GM19452 (cell line): ENCODE results near the gene PRRG2.

Experiments used
- ATAC-seq: cut with Tn5 transposase; IDR thresholded peaks from one replicate; pipeline ENCODE4 v1.9.1; 2021; ENCODE audit not compliant: unreplicated experiment

The PRRG2 gene

DNA sequence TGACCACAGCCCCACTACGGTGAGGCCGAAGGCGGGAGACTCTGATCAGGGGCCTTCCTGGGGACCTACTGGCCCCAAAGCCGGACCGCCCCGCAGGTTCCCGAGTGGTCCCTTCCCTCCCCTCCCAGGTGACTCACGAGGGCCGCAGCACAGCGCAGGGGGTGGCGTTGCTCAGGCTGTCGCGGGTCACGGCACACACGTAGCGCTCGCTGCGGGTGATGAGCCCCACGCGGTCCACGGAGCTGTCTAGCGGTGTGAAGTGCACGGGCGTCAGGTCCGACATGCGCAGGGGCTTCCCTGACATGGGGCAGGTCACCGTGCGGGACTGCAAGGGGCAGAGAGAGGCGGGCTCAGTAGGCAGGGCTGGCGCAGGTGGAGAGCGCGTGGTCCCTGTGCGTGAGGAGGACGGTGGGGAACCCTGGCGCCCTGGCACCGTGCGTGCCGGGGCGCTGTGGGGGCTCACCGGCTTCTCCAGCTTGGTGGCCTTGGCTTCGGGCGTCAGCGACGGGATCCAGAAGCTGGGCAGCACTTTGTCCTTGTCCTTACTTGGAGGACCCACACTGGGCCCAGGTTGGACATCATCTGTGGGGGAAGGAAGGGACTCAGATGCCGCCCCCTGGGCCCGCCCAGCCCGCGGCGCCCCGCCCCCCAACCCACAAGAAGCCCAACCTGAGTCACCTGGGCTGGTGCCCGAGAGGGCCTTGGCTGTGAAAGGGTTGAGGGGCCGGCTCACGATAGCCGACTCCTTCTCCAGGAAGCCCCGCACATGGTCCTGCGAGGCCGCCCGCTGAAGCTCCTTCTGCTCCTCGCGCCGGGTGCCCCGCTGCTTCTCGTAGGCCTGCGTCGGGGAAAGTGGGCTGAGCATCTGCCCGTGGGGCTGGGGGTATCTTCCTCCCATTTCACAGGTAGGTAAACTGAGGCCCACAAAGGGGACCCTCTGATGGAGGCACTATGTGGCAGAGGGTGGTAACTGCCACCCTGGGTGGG lies 24.4 kb upstream of the PRRG2 start:
- ATAC-seq = no peak

DNA sequence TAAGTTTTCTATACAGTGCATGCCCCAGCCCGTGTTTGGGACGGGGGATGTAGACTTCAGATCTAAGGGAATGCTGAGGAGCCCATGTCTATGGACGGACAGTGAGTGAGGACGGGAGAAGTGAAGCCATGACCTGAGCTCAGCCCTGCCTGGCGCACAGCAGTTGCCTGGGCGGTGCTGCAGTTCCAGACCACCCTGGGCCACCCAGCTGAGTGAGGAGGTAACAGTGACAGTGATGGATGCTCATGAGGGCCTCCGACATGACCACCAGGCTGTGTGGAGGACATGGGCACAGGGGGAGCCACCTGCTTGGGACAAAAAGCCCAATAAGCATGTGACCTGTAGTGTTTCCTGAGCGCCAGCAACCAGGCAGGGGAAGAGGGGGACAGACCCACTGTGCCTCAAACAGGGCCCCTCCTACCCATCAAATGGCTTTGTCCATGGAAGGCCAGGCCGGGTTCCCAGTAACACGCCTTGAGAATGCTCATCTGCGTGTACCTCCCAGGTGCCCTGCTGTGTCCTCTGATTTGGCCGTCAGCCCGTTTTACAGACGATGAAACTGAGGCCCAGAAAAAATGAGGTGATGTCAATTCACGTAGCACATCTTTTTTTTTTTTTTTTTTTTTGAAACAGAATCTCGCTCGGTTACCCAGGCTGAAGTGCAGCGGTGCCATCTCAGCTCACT lies 23.3 kb upstream of the PRRG2 start:
- ATAC-seq = no peak

- no peak for ATAC-seq
These were observed 22.5 kb upstream of the PRRG2 start for GRCh38 chr19:49558591-49558990.

GRCh38 chr19:49559443-49559842 lies 21.7 kb upstream of the PRRG2 start:
- no peak for ATAC-seq

GRCh38 chr19:49559928-49560327 lies 21.2 kb upstream of the PRRG2 start:
- no peak for ATAC-seq

- ATAC-seq = no peak
These were observed 20.7 kb upstream of the PRRG2 start for GRCh38 chr19:49560358-49560900.

GRCh38 chr19:49564616-49565045 lies 16.5 kb upstream of the PRRG2 start:
- no peak for ATAC-seq

DNA sequence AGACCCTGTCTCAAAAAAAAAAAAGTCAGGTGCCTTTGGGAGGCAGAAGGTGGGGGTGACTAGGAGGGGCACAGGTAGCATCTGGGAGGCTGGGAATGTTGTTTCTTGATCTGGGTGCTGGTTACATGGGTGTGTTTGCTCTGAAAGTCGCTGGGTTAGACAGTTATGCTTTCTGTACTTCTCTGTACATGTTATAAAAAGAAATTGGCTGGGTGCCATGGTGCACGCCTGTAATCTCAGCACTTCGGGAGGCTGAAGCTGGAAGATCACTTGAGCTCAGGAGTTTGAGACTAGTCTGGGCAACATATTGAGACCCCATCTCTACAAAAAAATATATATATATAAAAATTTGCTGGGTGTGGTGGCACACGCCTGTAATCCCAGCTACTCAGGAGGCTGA lies 15.9 kb upstream of the PRRG2 start:
- no peak for ATAC-seq

DNA sequence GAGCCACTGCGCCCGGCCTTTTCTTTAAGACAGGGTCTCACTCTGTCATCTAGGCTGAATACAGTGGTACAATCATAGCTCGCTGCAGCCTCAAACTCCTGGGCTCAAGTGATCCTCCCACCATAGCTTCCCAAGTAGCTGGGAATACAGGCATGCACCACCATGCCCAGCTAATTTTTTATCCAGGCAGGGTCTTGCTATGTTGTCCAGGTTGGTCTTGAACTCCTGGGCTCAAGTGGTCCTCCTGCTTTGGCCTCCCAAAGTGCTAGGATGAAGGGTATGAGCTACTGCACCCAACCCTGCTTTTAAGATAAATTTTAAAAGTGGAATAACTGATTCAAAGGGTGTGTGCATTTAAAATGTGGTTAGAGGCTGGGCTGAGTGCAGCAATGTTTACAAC lies 14.8 kb upstream of the PRRG2 start:
- no peak for ATAC-seq

GRCh38 chr19:49567861-49568441 lies 13.2 kb upstream of the PRRG2 start:
- no peak for ATAC-seq

DNA sequence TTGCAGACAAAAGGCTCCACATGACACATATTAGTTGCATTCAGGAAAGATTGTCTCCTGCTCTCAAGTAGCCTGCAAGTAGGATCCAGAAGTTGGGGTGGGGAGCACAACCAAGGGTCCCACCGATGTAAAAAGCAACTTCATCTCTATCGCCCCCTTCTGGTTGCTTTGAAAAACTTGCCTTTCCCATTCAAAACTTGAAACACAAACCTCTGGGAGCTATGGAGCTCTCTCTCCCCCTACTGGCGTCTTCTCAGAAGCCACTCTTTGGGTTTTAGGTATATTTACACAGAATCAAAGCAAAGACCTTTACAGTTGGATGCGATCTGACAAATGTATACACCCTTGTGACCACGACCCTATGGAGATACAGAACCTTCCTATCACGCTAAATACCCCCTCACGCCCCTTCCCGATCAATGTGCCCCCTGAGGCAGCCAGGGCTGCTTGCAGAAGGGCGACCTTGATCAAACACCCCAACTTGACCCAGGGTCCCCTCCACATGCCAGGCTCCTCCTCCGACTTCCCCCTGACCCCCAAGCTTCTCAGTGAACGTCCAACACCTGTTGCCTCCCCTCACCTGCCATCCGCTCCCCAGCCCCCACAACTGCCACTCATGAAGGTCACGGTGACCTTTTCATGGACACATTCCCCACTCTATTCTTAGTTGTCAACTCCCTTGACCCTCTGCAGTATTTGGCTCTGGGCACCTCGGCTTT lies 10.8 kb upstream of the PRRG2 start:
- no peak for ATAC-seq

- no peak for ATAC-seq
These were observed 10.0 kb upstream of the PRRG2 start for GRCh38 chr19:49570997-49571676.

DNA sequence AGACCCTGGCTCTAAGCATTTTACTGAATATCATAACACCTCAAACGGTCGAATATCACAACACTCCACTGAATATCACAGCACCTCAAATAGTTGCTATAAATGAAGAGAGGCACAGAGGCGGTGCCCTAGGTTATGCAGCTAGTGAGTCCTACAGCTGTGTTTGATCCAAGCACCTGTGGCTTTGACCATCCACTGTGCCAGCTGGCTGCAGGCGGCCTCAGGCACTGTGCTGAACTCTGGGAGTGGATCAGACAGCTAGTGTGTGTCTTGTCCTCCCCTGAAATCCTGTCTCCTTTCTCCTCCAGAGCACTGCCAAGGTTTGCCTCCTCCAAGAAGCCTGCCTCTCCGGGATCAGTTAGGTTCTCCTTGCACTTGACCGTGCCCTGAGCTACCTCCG lies 8.1 kb upstream of the PRRG2 start:
- ATAC-seq = no peak

- ATAC-seq = no peak
These were observed 7.7 kb upstream of the PRRG2 start for GRCh38 chr19:49573425-49573824.

DNA sequence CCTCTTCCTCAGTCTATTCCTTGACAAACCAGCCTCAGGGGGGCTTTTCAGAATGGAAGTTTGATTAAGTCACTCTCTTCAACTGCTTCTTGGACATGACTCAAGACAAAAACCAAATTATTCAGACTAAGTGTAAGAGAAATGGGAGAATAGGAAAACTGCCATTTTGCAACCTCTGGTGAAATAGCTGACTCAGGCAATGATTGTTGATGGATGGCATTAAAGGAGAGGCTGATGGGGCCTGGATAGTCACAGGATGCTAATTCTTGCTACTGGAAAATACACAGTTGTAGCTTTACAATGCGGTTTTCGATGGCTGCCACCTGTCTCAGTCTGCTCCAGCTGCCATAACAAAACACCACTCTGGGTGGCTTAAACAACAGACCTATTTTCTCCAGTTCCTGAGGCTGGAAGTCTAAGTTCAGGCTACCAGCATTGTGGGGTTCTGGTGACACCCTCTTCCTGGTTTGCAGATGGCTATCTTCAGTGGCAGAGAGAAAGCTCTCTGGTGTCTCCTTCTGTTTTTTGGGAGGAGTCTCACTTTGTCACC lies 6.8 kb upstream of the PRRG2 start:
- ATAC-seq = no peak

GRCh38 chr19:49579193-49579592 lies 1.9 kb upstream of the PRRG2 start:
- no peak for ATAC-seq

DNA sequence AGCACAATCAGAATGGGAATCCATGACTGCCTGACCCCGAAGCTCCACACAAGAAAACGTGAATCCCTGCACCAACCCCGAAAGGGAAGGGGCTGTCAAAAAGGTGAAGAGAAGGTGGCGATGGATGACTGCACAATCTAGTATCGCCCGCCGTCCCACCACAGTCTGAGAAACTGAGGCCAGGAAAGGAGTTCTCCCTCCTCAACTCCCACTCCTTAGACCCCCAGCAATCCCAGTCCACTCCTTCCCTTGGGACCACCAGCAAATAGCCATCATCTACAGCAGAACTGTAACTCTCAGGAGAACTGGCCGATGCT lies 1.2 kb upstream of the PRRG2 start:
- ATAC-seq = no peak

DNA sequence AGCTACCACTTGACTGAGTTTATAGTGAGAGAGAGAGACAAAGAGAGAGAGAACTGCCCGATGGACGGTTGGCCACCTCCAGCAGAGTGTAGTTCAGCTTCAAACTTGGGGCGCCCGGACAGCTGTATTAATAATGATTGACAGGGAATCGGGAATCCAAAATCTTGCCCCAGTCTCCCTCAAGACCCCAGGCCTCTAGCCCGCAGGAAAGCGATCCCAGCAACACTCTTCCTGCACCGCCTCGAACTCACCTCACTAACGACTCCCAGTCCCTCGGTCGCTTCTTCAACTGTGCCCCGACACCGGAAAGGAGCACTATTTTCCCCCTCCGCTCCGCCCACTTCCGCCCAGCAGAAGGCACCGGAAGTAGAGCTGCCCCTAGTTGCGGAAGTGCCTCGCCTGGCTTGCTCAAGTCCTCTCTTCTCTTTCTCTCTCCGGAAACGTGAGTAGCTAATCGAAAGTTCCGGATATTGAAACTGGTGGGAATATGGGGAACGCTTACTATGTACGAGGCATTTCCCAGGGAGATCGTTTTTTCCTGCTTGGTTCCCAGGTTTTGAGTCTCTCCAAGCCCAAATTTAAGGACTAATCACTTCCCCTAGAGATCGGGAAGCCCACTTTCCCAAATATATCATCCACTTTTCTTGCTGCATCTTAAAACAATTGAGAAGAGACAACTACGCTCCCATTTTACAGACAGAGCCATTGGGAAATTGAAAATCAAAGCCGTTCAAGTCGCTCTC lies 681 bp upstream of the PRRG2 start, which contains the start of gene NOSIP:
Gene NOSIP (minus strand): TSS at position 293 of the 743 bp plus-strand sequence. CDS start 19,865 bp downstream, outside the sequence.
- peak; percentile 85 for ATAC-seq

GRCh38 chr19:49583239-49583638 lies 2.1 kb downstream of the PRRG2 start:
- ATAC-seq = no peak
